HG02840 (cell line): ENCODE data around the gene OSBPL9.
"Not testable (repeated sequence)": the region's sequence is repeated elsewhere in the genome, so short reads cannot be mapped to it uniquely, and the experiment has no call there.

ENCODE experiments used
- ATAC-seq: cut with Tn5 transposase; IDR thresholded peaks from one replicate; pipeline ENCODE4 v1.9.1; 2021; ENCODE audit warnings: mild to moderate bottlenecking, moderate library complexity, moderate number of reproducible peaks; ENCODE audit not compliant: unreplicated experiment, low FRiP score

Gene OSBPL9

GRCh38 chr1:51634618-51635017 lies 17.7 kb downstream of the OSBPL9 start:
- no peak for ATAC-seq

DNA sequence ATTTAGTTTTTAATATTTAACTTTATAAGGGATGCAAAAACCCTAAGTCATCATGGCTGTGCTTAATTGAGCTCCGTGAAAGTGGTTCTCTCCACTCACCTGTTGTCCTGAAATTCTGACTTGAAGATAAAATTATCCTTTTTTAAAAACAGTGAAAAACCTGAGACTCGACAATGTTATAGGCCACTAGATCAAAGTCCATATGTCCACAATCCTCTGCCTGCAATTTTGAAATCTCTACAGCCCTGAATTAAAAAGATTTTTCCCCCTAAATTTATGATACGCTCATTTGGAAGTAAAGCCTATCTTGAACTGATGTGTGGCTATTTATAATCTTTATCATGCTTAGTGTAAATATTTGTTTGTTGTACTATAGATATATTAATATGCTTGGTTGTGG lies 18.7 kb downstream of the OSBPL9 start:
- ATAC-seq = no peak

GRCh38 chr1:51636191-51636590 lies 19.3 kb downstream of the OSBPL9 start:
- no peak for ATAC-seq

DNA sequence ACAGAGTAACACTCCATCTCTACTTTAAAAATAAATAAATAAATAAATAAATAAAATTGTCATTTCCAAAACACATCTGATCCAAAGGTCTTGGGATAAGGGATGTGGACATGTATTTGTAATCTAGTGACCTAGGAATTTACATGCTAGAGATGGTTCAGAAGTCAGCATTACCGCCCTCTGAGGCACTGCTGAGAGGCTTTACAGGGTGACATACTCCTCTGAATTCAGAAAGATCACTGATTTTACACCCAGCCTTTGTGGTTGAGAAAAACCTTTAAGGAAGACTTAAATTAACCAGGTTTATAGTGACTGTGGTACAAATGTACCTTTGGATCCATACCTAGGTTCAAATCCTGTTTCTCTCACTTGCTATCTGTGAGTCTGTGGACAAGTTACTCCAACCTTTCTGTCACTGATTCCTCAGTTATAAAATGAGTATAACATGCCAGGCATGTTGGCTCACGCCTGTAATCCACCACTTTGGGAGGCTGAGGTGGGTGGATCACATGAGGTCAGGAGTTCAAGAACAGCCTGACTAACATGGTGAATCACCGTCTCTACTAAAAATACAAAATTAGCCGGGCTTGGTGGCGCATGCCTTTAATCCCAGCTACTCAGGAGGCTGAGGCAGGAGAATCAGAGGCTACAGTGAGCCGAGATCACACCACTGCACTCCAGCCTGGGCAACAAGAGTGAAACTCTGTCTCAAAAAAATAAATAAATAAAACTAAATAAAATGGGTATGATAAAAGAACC lies 20.1 kb downstream of the OSBPL9 start:
- ATAC-seq = no peak

DNA sequence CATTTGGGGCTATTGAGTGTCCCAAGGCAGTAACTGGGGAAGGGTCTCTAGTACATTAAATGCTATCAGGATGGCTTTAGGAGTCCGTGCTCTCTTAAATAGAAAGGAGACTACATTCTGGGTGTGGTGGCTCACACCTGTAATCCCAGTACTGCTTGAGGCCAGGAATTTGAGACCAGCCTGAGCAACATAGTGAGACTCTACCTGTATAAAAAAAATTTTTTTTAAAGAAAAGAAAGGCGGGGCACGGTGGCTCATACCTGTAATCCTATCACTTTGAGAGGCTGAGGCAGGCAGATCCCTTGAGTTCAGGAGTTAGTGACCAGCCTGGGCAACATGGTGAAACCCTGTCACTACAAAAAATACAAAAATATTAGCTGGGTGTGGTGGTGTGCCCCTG lies 21.5 kb downstream of the OSBPL9 start:
- no peak for ATAC-seq

DNA sequence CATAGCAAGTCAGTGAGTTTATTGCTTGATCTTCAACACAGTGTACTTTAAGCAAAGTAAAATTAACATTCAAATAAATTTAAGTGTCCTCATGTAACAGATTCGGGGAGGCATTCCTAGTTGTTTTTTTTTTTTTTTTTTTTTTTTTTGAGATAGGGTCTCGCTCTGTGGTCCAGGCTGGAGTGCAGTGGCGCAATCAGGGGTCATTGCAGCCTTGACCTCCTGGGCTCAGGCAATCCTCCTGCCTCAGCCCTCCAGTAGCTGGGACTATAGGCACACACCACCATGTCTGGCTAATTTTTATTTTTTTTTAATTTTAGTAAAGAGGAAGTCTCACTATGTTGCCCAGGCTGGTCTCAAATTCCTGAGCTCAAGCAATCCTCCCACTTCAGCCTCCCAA lies 22.8 kb downstream of the OSBPL9 start:
- no peak for ATAC-seq

DNA sequence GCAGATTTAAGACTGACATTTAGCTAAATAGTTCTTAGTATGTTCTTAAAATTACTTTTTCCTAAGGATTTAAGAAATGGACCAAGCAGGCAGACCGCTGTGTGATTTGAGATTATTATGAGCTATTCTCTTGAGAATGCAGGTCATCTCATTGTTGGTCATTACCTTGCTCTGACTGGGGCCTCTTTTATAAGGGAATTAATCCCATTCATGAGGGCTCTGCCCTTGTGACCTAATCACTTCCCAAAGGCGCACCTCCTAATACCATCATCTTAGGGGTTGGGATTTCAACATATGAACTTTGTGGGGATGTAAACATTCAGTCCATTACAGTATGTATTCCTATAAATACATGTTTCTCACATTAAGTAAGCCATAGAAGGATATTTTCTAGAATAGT lies 24.2 kb downstream of the OSBPL9 start:
- no peak for ATAC-seq

GRCh38 chr1:51642739-51643142 lies 25.8 kb downstream of the OSBPL9 start:
- no peak for ATAC-seq

- ATAC-seq = no peak
Measured at GRCh38 chr1:51643362-51643761, 26.5 kb downstream of the OSBPL9 start.

DNA sequence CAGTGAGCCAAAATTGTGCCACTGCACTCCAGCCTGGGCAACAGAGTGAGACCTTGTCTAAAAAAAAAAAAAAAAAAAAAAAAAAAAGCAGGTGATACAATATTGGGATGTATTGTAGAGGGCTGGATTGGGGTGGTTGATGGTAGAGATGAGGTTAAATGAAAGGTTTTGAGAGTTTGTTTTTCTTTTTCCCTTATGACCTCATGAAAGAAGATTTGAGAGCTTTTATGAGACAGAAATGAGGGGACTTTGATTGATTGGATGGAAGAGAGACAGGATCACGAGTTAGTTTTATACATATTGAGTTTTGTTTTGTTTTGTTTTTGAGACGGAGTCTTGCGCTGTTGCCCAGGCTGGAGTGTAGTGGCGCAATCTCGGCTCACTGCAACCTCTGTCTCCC lies 27.1 kb downstream of the OSBPL9 start:
- no peak for ATAC-seq

- no peak for ATAC-seq
Measured at GRCh38 chr1:51644533-51645197, 27.8 kb downstream of the OSBPL9 start.

GRCh38 chr1:51646592-51646991 lies 29.7 kb downstream of the OSBPL9 start:
- ATAC-seq = not testable (repeated sequence)

DNA sequence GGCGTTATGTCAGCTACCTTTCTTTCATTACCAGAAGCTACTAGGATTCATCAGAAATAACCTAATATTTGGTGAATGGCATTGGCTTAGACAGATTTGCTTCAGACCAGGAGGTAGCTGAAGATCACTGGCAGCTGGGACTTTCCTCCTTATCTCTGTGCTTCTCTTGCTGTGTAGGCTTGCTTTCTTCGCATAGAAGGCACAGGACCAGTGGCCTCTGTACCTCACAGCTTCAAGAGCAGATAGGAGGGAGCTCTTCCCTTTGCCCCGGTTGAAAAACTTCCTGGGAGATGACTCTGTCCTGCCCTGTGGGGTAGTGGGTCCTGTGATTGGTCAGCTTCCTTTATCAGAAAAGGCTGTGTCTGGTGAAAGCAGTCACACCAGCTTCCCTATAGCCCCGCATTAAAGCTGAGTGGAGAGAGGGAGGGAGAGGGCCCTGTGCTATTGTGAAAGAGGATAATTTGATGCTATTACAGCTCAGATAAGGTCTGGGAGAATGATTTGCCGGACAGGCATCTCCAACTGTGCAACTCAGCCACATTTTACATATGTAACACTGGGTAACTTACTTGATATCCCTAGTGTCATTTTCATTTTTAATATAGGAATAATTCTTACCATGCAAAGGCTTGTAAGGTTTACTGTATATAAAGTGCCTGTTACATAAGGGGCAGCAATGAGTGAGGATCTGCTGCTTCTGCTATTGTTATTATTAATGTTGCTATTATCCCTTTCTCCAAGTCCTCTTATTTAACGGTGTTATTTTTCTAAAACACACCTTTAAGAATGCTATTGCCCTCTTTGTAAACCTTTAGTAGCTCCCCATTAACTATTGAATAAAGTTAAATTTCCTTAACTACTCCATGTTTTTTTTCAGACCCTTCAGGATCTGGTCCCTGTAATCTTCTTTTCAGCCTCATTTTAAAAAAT lies 31.6 kb downstream of the OSBPL9 start:
- ATAC-seq = no peak

DNA sequence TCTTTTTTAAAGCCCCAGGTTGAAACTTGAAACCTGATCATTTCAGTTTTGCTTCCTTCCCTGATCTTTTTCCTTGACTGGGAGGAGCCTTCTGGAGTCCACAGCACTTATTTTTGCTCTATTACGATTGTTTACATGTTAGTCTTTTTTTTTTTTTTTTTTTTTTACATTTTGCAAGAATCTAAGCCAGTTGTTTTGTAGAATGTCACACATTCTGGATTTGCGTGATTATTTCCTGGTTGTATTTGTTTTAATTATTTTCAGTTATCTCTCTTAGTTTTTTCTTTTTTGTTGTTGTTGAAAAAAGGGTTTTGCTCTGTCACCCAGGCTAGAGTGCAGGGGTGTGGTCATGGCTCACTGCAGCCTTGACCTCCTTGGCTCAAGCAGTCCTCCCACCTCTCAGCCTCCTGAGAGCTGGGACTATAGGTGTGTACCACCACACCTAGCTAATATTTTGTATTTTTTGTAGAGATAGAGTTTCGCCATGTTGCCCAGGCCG lies 32.8 kb downstream of the OSBPL9 start:
- no peak for ATAC-seq

- ATAC-seq = no peak
Measured at GRCh38 chr1:51650198-51650597, 33.3 kb downstream of the OSBPL9 start.

- ATAC-seq = no peak
Measured at GRCh38 chr1:51651552-51651942, 34.7 kb downstream of the OSBPL9 start.

DNA sequence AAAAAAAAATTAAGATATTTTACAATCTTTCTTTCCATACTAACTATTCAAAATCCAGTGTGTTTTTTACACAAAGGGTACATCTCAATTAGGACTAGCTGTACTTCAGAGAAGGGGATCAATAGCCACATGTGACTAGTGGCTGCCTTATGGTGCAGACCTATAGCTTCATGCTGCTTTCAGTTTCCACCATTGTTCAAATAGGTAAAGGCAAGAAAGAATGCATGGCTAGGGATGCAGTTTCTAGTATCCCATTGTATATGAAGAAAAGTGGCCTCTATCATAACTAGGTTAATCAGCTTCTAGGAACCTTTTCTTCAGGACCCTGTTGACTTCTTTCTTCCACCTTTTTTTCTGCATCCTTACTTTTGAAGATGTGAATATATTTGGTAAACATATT lies 35.7 kb downstream of the OSBPL9 start:
- ATAC-seq = no peak

- ATAC-seq = no peak
Measured at GRCh38 chr1:51653127-51653526, 36.2 kb downstream of the OSBPL9 start.

- ATAC-seq = no peak
Measured at GRCh38 chr1:51654000-51654399, 37.1 kb downstream of the OSBPL9 start.

DNA sequence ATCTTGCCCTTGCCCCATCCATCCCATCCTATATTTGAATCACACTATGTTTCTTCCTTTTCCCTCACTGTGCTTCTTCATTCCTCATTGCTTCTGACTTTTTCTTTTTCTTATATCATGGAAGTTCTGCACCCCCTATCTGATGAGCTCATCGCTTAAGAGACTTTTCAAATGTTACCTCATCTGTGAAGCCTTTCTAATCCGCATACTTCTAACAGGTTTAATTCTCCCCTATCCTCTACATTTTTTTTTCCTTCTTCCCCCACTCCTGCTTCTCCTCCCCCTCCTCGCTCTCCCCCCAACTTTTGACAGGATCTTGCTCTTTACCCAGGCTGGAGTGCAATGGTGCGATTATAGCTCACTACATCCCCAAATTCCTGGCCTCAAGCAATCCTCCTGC lies 39.5 kb downstream of the OSBPL9 start:
- no peak for ATAC-seq

DNA sequence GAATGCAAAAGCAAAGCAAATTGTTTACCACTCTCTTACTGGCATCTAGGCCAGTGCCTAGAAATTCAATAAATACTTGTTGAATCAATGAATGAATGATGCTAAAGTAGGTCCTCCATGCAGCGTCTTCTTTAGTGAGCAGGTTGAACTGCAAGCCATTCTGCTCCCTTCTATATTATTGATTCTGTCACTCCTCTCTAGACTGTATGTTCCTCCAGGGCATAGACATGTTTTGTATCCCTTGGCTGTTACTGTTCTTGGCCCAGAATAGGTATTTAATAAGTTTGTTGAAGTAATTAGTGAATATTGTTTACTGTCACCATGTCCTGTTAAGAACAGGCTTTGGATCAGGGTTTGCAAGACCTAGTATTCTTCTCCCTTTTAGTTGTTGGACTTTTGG lies 43.7 kb downstream of the OSBPL9 start:
- no peak for ATAC-seq
